Measurements from ENCODE around the gene CLEC4M.

DNA sequence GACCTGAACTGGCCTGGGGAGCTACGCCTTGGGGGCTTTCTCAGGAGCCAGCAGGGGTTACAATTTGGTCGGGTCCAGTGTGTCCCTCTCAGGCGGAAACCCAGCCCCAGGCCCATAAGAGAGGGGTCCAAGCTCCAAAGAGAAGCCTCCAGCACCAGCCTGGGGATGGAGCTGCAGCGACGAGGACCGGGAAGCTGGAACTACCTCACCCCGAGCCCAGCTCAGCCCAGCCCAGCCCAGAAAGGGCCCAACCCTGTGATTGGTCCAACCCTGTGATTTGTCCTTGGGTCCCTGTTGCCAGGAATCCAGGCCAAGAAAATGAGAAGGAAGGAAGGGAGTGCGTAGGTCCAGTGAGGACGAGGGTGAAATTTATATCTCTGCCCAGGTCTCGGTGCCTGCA is 24.1 kb downstream of the CLEC4M start:
- TF ChIP-seq CTCF (conservative IDR thresholded peaks at IDR 0.05 in 1 of 2, IDR thresholded peaks at IDR 0.05 in 1 of 2; ENCODE audit: low read depth in 1 of 2, low read length in 2 of 2) = no peak
- TF ChIP-seq EZH2 (IDR thresholded peaks at IDR 0.05; ENCODE audit: low read length, missing control alignments) = no peak
